ENCODE data around the gene DDX51.

The DDX51 gene

DNA sequence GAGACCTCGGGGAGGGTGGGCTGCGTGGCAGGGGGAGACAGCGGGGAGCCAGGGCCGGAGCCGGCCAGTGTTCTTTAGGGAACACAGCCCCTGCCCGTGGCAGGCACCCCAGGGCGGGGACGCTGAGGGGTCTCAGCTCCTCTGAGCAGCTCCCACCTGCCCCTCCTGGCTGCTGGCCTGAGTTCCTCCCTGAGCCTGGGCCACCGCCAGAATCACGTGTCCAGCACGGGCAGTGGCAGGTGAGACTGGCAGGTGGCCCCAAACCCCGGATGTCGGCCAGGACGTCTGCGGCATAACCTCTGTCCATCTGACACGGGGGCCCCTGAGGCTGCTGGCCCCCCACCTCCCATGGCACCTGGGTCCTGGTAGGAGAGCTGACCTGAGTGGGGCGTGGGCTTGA is 25.3 kb upstream of the DDX51 start:
- FAIRE-seq (no peak), DNase-seq (ENCODE audit: insufficient read length, low spot score) (no peak)

DNA sequence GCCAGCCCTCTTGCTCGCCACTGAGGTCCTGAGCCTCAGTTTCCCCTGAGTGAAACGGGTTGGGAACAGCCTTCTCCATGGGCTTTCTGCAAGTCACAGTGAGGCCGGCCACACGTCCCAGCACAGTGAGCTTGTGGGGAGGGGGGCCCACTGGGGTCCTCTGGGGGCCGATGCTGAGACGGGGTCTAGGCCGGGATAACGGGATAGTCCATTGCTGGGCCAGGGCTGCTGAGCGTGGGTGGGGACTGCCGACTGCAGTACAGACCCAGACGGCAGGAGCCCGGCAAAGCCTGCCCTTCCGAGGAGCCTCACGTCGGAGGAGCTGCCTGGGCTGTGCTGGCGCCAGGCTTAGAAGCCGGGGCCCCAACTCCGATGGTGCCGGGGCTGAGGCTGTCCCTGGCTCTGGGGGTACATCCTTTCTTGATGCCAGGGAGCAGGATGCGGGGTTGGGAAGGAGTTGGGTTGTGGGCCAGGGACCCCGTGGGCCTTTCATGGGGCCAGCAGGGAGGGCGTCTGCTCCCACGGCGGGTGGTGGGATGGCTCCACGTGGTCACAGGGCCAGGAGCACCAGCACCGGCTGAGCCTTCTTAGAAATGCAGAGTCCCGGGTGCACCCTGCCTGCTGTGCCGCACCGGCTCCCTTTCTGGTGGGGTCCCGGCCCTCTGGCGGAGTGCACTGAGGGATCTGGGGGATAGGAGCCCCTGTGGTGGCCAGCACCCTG is 24.4 kb upstream of the DDX51 start:
- FAIRE-seq (no peak), DNase-seq (ENCODE audit: insufficient read length, low spot score) (no peak)

DNA sequence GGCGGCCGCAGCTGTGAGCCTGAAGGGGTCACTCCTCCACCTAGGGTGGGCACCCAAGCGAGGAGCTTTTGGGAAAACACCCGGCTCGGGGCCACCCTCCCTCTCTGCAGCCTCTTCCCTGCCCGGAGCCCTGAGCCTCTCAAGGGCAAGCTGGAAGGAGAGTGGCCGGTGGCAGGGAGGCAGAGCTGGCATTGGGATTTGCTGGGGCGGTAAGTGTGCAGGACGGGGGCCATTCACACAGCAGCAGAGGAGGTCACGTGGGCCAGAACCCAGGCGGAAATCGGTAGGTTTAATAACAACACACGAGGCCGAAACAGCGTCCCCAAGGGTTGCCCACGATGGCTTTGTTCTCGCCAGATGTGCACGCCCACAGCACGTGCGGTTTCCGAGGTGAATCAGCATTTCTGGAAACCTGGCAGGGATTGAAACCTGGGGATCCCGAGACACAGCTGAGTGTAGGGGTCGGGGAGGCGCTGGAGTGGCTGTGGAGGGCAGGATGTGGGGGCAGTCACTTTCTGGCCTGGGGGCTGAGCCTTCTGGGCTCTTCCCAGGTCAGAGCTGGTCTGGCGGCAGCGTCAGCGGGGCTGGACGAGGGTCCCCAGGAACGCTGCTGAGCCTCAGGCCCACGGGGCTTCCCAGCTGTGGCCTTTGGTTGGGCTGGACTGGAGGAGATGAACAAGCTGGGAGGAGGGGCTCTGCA is 23.6 kb upstream of the DDX51 start:
- no peak for DNase-seq (ENCODE audit: insufficient read length, low spot score)
- no peak for FAIRE-seq

DNA sequence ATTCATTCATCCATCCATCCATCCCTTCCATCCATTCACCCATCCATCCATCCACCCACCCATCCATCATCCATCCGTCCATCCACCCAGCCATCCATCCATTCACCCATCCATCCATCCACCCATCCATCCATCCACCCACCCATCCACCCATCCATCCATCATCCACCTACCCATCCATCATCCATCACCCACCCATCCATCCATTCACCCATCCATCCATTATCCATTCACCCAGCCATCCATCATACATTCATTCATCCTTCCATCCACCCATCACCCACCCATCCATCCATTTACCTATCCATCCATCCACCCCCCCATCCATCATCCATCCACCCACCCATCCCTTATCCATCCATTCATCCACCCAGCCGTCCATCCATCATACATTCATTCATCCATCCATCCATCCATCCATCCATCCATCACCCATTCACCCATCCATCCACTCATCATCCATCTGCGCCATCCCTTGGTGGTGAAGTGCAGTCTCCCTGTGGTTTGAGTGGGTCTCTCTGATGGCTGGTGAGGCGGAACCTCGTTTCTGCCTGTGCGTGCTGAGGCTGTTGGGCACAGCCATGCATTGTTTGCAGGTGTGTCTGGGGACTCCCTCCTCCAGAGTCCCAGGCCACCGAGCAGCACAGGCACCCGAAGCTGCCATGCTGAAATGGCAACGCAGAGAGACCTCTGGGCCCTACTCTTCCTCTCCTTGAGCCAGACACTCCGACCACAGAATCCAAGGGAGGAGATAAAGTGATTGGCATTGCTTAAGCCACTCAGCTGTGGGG is 22.9 kb upstream of the DDX51 start:
- FAIRE-seq (peak; percentile 75), DNase-seq (ENCODE audit: insufficient read length, low spot score) (no peak)

DNA sequence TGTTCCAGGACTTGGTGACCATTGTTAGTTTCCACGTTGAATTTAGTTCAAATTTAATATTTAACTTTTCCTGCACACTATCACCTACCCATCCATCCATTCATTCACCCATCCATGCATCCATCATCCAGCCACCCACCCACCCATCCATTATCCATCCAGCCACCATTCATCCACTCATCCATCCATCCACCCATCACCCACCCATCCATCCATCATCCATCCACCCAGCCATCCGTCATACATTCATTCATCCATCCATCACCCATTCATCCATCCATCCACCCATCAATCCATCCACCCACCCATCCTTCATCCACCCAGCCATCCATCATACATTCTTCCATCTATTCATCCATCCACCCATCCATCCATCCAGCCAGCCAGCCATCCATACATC is 22.0 kb upstream of the DDX51 start:
- no peak for DNase-seq (ENCODE audit: insufficient read length, low spot score)
- peak; percentile 78 for FAIRE-seq

DNA sequence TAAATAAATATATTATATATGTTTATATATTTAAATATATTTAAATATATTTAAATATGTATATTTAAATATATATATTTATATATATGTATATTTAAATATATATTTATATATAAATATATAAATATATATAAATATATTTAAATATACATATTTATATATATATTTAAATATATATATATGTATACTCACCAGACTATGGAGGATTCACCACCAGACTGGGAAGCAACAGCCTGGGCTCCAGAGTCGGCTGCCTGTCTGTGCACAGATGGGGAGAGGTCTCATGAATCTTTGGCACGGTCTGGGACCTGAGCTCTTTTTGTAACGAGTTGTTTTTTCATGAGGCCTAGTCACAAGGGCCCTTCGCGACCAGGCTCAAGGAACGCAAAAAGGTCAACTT is 21.5 kb upstream of the DDX51 start:
- DNase-seq (ENCODE audit: insufficient read length, low spot score) (no peak), FAIRE-seq (no peak)

DNA sequence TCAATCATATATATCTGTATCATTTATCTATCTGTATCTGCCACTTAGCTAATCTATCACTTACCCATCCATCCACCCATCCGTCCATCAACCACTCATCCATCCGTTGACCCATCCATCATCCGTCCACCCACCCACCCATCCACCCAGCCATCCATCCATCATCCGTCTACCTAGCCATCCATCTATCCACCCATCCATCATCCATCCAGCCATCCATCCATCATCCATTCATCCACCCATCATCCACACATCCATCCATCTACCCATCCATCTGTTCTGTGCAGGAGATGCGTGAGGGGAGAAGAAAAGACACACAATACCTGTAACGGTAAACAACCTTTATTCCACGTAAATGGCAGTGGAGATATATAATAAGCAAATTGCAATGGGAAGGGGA is 20.3 kb upstream of the DDX51 start:
- peak; percentile 26 for FAIRE-seq

DNA sequence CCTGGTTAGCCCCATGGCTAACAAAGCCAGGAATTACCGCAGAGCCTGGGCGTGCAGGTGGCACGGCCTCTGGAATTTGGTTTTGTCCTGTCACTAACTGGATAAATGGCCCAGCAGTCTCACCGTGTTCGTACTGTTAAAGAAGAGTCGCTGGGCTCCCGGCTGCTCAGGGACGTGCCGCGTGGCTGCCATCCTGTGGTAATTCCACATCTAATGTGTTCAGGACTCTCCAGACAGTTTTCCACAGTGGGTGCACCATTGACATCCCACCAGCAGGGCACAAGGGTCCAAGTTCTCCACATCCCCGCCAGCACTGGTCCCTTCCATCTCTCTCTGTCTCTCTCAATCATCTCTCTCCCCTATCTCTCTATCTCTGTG is 19.8 kb upstream of the DDX51 start:
- FAIRE-seq (no peak), DNase-seq (ENCODE audit: insufficient read length, low spot score) (no peak)

More for the DNA sequence above, 20.3 kb upstream of the DDX51 start:
- DNase-seq (ENCODE audit: insufficient read length, low spot score): no peak

DNA sequence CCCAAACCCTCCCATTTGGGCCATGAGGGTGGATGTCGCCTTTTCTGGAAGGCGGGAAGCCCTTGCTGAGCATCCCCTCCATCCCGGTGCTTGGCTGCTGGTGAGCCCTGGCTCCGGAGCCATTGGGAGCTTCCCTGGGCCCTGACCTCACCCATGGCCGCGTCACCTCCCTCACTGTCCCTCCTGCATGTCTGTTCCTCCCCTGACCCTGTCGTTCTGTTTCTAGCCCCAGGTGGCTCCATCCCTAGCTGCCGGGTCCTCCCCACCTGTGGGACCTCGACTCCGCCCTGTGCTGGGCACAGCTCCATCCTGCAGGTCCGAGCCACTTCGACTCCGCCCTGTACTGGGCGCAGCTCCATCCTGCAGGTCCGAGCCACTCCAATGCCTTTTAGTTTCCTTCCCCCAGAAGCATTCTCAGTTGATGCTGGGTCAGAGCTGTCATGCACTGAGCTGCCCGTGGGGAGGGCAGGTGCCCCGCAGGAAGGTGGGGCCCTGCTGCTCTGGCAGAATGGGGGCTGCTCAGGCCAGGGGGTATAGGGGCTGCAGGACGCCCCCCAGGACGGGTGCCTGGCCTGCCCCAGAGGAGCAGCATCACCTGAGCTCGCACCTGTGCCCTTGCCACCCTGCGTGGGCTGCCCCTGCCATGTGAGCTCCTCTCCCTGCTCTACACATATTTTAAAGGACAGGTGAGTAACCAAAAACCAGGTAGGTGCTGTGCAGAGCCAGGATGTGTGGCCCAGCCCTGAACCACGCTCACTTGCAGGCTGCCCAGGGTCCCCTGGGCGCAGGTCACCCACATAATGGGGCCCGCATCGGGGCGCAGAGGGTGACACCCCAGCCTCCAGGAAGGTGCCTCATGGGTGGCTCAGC is 19.2 kb upstream of the DDX51 start:
- DNase-seq (ENCODE audit: insufficient read length, low spot score) (no peak), FAIRE-seq (no peak)

DNA sequence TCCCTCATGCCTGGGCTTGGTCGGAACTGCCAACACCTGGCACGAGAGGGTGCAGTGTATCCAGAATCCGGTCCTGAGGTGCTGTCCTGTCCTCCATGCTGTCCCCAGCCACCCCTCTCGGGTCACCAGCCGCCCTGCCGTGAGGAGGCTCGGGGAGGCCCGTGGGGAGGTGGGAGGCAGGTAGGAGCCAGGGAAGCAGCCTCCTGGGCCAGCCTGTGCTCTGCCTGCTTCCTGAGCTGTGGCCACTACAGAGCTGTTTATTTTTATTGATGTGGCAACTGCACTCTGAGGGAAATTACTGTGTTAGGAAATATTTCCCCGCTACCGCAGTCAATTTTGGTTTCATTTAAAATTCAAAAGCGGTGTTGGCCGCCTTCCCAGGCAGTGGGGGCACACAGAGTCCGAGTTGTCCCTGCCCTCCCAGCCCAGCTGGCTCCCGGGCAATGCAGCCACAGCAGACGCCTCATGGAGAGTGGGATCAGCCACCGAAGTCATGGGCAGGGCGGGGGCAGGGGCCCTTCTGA is 18.5 kb upstream of the DDX51 start:
- no peak for DNase-seq (ENCODE audit: insufficient read length, low spot score)

DNA sequence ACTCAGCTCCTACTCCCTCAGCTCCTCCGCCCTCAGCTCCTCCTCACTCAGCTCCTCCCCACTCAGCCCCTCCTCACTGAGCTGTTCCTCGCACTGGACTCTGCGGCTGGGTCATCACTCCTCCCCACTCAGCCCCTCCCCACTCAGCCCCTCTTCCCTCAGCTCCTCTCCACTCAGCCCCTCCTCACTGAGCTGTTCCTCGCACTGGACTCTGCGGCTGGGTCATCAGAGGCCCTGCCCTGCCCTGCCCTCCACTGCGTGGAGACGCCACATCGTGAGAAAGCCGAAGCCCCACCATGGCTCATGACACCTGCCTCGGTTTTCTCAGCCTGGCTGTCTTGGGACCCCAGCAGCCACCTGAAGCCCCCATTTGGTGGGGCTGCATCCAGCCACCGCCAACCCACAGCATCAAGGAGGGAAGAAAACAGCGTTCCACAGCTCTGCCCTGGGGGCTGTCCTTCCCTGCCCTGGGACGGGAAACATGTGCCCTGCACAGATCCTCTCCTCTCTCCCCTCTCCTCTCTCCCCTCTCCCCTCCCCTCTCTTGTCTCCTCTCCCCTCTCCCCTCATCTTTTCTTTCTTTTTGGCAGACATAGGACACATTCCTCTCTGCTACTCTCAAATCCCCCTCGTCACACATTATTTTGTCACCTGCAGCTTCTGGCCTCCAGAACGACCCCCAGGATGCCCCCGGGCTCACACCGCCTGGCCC is 17.8 kb upstream of the DDX51 start:
- no peak for FAIRE-seq
- DNase-seq (ENCODE audit: insufficient read length, low spot score): no peak

More for the DNA sequence above, 18.5 kb upstream of the DDX51 start:
- FAIRE-seq: no peak

DNA sequence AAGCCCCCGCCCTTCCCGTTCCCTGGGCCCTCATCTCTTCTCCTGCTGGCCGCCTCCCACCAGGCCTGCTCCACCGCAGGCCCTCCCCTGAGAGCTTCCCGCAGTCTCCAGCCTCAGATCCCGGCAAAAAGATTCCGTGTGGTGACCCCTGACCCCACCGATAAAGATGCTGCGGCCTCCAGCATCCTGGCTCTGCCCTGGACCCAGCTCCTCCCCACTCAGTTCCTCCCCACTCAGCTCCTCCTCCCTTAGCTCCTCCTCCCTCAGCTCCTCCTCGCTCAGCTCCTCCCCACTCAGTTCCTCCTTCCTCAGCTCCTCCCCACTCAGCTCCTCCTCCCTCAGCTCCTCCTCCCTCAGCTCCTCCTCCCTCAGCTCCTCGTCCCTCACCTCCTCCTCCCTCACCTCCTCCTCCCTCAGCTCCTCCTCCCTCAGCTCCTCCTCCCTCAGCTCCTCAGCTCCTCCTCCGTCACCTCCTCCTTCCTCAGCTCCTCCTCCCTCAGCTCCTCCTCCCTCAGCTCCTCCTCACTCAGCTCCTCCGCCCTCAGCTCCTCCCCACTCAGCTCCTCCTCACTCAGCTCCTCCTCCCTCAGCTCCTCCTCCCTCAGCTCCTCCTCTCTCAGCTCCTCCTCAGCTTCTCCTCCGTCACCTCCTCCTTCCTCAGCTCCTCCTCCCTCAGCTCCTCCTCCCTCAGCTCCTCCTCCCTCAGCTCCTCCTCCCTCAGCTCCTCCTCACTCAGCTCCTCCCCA is 17.1 kb upstream of the DDX51 start:
- FAIRE-seq: no peak
- no peak for DNase-seq (ENCODE audit: insufficient read length, low spot score)

DNA sequence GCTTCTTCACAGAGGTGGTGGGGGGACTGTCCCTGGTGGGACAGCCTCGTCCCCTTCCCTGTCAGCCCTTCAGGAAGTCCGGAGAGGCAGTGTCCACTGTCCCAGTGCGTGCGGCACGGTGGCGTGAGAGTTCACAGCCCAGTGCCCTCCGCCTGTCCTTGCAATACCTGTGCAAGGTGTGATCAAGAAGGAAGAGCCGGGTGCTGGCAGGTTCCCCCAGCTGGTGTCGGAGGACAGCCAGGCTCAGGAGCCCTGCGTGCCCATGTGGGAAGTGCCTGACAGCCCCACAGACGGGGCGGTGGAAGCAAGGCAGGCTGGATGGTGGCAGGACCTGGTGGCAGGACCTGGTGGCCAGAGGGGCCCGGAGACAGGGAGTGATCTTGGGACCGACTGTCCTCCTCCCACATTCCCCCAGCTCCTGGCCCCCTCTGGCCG is 16.5 kb upstream of the DDX51 start:
- FAIRE-seq (no peak), DNase-seq (ENCODE audit: insufficient read length, low spot score) (no peak)

DNA sequence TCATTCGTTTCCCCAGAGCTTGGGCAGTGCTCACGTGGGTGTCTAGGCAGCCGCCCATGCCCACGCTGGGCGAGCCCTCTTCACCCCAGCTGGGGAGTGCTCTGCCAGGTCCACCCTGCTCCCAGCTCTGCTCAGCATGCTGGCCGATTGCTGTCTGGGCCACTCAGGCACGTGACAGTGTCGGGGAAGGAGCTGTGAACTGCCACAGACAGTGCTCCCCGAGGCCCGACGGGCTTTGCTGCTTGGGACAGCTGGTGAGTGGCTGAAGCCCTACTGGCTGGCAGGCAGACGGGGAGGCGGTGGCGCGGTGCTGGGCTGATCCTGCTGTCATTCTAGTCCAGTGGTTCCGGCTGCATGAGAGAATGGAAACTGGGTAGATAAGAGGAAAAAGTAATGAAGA is 15.9 kb upstream of the DDX51 start:
- FAIRE-seq (no peak), DNase-seq (ENCODE audit: insufficient read length, low spot score) (no peak)

DNA sequence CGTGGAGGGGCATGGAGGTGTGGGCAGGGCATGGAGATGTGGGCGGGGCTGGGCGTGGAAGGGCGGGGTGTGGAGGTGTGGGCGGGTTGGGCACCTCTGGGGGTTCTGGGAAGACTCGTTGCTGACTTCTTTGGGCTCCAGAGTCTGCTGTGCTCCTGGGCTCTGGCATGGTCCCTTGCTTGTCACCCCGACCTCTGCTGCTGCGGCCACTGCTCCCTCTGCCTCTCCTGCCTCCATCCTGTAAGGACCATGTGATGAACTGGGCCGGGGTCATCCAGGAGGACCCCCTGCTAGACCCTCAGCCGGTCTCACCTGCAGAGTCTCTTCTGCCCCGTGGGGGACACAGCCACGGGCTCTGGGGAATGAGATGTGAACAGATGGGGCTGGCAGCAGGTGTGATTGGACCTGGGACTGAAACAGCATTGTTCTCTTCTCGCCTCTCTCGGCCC is 15.5 kb upstream of the DDX51 start:
- no peak for FAIRE-seq
- DNase-seq (ENCODE audit: insufficient read length, low spot score): no peak

DNA sequence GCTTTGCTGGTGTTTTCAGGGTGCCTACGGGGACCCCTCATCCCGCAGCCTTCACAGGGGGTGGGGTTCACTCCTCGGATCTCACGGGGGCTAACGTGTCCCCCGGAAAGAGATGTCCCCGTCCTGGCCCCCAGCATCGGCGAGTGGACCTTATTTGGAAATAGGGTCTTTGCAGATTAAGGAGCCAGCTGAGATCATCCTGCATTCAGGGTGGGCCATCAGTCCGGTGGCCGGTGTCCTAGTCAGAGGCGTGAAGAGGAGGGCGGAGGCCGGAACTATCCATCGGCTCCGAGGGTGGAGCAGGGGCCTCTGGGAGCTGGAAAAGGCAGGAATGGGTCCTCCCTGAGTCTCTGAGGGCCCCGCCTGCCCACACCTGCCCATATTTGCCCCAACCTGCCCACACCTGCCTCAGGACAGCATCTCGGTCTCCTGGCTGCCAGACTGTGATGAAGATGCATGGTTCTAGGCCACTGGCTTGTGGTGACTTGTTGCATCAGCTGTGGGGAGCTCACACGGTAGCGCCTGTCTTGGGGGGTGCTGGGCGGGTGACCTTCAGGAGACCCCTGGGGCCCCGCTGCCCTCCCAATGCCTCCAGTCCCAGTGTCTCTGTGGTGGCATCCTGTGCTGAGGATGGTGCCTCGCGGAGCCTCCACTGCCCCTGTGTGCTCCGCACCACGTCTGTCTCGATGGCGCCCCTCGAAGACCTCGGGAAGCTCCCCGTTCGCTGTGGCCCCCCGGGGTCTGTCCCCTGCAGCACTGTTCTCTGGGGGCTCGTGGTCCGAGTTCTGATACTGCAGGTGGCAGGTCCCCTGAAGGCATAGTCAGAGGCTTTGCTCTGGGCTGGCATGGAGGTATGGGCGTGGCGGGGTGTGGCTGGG is 14.8 kb upstream of the DDX51 start:
- no peak for DNase-seq (ENCODE audit: insufficient read length, low spot score)

DNA sequence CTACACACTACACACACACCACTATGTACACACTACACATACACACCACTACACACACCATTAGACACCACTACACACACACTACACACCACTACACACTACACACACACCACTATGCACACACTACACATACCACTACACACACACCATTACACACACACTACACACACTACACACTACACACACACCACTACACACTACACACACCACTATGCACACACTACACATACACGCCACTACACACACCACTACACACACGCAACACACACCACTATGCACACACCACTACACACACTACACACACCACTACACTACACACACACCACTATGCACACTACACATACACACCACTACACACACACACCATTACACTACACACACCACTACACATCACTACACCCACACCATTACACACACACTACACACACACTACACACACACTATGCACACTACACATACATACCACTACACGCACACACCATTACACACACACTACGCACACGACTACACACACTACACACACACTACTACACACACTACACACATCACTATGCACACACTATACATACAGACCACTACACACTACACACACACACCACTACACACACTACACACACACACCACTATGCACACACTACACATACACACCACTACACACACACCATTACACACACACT is 13.8 kb upstream of the DDX51 start:
- no peak for FAIRE-seq

More for the DNA sequence above, 14.8 kb upstream of the DDX51 start:
- FAIRE-seq: no peak

More for the DNA sequence above, 13.8 kb upstream of the DDX51 start:
- DNase-seq (ENCODE audit: insufficient read length, low spot score): no peak

Measured in HTR-8/SVneo (cell line).